Fibroblast of pulmonary artery (primary cell): ENCODE measurements around the gene NR1D1.

Source experiments
- DNase-seq: peaks from one replicate; pipeline ENCODE4 v3.0.0-alpha.2; 2010; ENCODE audit warnings: low read depth
- H3K4me3 ChIP-seq: replicated peaks from 2 replicates; pipeline ENCODE4 v1.5.1; 2011; ENCODE audit warnings: low read depth, mild to moderate bottlenecking, control low read depth, low read length, moderate library complexity
- TF ChIP-seq, protein P1 (sequence below): IDR thresholded peaks from 2 replicates; pipeline ENCODE4 v1.5.1; 2011; ENCODE audit warnings: mild to moderate bottlenecking, control low read depth, low read length, inconsistent platforms; ENCODE audit errors: missing control alignments

Gene NR1D1

DNA sequence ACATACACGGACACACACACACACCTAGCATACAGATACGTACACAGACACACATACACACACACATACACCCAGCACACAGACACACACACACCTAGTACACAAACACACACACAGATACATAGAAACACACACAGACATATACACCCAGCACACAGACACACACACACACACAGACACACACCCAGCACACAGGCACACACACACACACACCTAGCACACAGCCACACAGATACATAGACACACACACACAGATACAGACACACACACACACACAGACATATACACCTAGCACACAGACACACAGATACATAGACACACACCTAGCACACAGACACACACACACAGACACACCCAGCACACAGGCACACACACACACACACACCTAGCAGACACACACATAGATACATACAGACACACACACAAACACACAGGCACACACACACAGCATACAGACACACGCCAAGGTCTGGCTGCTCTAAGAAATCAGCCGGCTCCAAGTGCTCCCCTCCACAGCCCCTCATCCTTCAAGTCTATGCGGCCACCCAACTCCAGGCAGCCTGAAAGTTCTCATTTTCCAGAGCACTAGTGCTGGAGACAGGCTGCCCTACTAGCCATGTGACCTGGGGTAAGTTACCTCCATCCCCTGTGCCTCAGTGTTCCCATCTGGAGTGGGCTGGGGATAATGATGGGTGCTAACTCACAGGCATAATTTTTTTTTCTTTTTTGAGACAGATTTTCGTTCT, 13.2 kb downstream of the NR1D1 start:
- TF ChIP-seq, protein P1, sequence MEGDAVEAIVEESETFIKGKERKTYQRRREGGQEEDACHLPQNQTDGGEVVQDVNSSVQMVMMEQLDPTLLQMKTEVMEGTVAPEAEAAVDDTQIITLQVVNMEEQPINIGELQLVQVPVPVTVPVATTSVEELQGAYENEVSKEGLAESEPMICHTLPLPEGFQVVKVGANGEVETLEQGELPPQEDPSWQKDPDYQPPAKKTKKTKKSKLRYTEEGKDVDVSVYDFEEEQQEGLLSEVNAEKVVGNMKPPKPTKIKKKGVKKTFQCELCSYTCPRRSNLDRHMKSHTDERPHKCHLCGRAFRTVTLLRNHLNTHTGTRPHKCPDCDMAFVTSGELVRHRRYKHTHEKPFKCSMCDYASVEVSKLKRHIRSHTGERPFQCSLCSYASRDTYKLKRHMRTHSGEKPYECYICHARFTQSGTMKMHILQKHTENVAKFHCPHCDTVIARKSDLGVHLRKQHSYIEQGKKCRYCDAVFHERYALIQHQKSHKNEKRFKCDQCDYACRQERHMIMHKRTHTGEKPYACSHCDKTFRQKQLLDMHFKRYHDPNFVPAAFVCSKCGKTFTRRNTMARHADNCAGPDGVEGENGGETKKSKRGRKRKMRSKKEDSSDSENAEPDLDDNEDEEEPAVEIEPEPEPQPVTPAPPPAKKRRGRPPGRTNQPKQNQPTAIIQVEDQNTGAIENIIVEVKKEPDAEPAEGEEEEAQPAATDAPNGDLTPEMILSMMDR = no peak
- no peak overlapping the region for H3K4me3 ChIP-seq
- no peak for DNase-seq

DNA sequence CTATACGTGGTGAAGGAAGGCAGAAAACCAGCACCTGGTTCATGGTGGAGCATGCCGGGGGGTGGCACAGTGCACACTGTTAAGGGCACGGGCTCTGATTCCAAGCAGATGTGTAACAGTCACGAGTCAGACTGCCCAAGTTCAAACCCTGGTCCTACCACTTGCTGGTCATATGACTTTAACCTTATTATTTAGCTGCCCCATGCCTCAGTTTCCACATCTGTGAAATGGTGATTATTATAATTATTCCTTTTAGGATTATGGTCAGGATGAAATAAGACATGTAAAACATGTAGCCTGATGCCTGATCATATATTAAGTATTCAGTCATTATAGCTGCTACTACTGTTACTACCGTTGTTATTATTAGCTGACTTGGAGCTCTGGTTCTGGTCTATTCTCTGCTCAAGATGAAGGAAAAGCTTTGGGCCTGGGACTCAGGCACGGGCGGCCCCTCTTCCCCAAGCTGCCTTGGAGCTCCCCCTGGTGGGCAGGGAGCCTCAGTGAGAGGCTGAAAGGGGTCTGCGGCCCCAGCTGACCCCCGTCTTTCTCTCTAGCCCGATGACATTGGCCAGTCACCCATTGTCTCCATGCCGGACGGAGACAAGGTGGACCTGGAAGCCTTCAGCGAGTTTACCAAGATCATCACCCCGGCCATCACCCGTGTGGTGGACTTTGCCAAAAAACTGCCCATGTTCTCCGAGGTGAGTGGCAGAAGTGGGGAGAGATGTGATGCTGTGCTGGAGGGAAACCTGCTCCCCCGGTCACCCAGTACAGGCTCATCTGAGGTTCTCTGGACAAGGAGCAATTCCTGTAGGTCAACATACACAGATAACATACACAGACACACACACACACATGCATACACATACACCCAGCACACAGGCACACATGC, 14.0 kb downstream of the NR1D1 start:
- no peak overlapping the region for H3K4me3 ChIP-seq
- DNase-seq = peak; percentile 56
- TF ChIP-seq, protein P1 = peak; percentile 69

DNA sequence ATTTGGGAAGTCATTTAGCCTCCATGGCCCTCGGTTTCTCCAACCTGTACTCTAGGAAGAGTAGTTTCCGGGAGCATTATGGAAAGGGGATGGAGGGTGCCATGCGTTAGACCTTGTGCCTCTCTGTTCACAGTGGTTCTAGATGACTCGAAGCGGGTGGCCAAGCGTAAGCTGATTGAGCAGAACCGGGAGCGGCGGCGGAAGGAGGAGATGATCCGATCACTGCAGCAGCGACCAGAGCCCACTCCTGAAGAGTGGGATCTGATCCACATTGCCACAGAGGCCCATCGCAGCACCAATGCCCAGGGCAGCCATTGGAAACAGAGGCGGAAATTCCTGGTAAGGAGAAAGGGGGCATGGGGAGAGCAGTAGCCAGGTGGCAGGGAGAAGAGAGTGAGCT, 15.9 kb downstream of the NR1D1 start:
- DNase-seq = no peak
- TF ChIP-seq, protein P1 = no peak
- H3K4me3 ChIP-seq = no peak overlapping the region

DNA sequence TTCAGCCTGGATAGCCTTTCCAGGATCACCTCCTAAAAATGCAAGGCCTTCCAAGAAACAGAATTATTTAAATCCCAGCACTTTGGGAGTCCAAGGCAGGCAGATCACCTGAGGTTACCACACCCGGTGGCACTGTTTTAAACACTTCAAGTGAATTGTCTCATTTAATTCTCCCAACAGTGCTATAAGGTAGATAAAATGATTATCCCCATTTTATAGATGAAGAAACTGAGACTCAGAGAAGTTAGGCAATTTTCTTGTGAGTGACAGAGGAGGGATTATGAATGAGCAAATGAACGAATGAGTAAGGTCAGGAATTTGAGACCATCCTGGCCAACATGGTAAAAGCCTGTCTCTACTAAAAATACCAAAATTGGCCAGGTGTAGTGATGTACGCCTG, 20.8 kb downstream of the NR1D1 start:
- no peak overlapping the region for H3K4me3 ChIP-seq
- DNase-seq = no peak
- TF ChIP-seq, protein P1 = no peak

DNA sequence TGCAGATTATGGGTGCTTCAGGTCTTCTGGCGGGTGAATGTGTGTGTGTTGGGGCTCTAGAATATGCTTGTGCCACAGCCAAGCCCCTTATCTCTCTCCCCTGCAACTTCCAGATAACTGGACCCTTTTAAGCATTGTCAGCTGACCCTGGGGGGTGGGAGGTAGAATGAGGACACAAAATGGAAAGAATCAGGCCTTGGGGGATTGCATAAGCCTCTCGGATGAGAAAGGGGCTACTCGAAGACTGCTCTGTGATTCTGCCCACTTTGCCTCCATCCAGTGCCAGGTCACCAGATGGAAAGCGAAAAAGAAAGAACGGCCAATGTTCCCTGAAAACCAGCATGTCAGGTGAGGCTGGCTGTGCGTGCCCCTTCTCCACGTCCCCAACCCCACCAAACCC, 23.8 kb downstream of the NR1D1 start:
- H3K4me3 ChIP-seq = no peak overlapping the region
- no peak for DNase-seq
- TF ChIP-seq, protein P1 = no peak

DNA sequence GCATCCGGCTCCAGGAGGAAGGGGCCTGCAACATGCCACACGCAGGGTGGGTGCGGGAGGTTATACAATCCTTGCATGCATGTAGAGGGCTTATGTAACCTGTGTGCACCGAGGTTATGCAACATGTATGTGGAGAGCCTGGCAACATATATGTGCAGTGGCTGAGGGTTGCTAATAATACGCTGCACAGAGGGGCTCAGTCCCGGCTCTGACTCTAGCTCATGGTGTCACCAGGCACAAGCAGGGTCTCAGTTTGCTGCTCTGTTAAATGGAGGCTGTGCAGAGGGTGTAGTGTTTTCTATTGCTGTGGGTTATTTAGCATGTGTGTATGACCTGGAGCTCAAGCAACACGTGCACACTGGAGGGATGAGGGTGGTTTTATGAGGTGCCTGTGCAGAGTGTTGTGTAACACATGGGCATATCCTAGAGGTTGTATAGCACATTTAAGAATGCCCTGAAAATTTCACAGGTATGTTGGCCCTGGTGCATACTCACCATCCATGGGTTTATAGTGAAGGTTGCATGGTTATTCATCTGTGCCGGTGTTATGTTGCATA, 24.4 kb downstream of the NR1D1 start:
- DNase-seq = no peak
- no peak overlapping the region for H3K4me3 ChIP-seq
- TF ChIP-seq, protein P1 = no peak
